ENCODE results near the gene PDZRN4. TPM values are rescaled to one million over a fixed set of nuclear protein-coding genes. Genes with fewer than 3 reads are reported as not detected.

Gene PDZRN4
- total RNA-seq, 1 experiment from 2014 or later = not detected

DNA sequence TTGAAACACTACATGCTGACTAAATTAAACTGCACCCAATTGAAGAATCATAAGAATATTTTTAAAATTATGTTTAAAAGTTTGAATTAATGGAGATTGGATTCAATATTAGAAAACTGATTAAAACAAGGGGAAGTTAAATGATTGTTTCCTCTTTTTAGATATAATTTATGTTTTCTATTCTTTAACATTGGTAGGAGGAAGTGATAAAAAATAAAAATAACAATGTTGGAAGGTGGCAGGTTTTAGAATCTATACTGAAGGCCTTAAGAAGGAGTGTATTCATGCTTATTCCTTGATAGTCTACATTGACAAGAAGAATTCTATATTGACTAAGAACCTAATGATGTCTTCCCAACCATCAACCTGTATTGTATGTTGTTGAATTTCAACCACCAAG lies 168.1 kb downstream of the PDZRN4 start:
- DNase-seq (ENCODE audit: low read depth) = no peak

DNA sequence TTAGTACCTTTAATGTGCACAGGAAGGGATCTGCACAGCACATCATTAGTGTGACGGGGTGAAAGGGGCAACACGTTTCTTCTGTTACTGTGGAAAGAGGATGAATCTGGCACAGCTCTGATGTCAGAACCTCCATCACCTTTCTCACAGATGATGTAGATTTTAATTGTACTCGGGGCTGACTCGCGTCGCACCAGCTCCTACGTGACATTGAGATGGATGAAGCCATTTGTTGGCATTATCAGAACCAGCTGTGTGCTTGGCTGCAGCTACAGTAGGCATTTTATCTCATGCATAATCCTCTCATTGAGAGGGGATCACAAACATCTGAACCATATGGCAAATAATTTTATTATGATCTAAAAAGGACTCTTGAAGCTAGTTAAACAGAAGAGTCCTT lies 173.6 kb downstream of the PDZRN4 start:
- DNase-seq (ENCODE audit: low read depth) = no peak

- no peak for DNase-seq (ENCODE audit: low read depth)
Observed at GRCh38 chr12:41362510-41362909, 174.4 kb downstream of the PDZRN4 start.

- DNase-seq (ENCODE audit: low read depth) = no peak
Observed at GRCh38 chr12:41362931-41363330, 174.8 kb downstream of the PDZRN4 start.

DNA sequence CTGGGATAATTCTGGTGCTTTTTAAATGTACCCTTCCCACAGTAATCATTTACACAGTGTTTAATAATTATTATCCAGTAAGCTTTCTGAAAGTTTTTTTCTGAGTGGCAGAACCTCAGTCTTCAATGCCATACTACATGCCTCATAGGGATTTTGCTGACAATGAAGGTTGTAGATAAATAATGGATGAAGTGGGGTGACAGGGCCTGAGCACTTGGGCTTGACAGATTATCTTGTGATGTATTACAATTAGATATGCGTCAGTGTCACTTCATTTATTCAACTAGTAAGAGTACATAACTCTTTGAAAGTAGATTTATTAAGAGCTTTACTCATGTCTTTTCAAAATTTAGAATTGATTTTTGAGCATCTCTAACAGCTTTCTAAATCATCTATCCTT lies 176.1 kb downstream of the PDZRN4 start:
- DNase-seq (ENCODE audit: low read depth) = no peak

- no peak for DNase-seq (ENCODE audit: low read depth)
Observed at GRCh38 chr12:41365653-41366171, 177.6 kb downstream of the PDZRN4 start.

- peak; percentile 8 for DNase-seq (ENCODE audit: low read depth)
Observed at GRCh38 chr12:41367726-41368405, 179.7 kb downstream of the PDZRN4 start.

- DNase-seq (ENCODE audit: low read depth) = no peak
Observed at GRCh38 chr12:41380878-41381277, 192.8 kb downstream of the PDZRN4 start.

GRCh38 chr12:41402801-41403200 lies 214.7 kb downstream of the PDZRN4 start:
- peak; percentile 4 for DNase-seq (ENCODE audit: low read depth)

DNA sequence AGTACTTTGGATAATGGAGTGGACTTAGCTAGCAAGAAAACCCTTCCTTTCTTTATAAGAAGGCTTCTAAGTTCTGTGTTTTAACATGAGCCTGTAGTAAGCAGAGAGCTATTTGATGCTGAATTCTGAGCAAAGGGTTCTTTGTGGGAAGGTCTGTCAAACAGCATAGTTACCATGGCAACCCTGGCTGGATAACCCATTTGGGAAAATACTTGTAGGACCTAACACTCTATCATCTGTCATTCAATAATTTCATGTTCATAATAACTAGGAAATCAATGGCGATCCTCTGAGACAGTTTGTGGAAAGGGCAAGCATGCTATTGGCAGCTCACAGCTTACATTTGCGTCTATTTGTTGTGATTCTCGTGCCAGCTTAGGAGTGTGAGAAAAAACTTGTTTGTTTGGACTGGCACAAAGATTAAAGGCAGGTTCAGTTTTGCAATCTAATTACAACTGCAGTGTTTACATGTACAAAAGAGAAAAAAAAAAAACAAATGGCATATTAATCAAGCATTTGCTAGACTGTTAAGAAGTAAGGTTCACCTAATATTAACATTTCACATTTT lies 219.2 kb downstream of the PDZRN4 start:
- DNase-seq (ENCODE audit: low read depth) = peak; percentile 13

- DNase-seq (ENCODE audit: low read depth) = peak; percentile 4
Observed at GRCh38 chr12:41409628-41410027, 221.5 kb downstream of the PDZRN4 start.

DNA sequence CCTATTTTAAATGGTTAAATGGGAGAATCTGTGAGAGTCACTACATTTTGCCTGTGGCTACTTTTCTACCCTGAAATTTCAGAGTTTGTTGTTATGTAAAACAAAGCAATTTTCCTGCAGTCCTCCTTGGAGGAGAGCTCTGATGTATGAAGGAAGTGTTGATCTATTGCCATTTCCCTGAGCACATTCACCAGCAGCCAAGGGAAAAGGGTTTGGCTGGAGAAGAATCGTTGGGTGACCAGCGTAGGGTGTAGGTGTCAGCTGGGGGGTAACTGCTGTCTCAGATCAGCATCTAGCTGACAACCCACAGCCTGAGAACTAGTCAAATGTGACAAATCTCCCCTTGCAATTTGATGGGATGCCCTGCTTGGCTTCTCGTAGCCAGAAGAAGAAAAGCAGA lies 230.5 kb downstream of the PDZRN4 start:
- DNase-seq (ENCODE audit: low read depth) = no peak

GRCh38 chr12:41419131-41419893 lies 231.2 kb downstream of the PDZRN4 start:
- DNase-seq (ENCODE audit: low read depth) = no peak

DNA sequence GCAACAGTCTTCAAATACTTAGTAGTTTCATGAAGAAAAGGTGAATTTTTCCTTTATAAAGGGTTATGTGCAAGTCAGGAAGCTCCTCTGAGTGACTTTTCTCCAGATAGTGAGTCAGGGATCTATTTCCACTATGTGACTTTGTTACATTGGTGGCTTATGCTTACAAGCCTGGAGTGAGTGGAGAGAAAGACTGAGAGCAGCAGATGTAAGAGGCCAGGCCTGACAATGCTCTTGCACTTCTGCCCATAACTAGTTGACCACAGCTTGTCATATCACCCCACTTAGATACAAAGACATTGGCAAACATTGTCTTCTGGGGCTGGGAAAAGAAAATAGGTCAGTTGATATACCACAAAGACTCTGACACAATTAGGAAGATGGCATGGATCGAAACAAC lies 236.5 kb downstream of the PDZRN4 start:
- no peak for DNase-seq (ENCODE audit: low read depth)

GRCh38 chr12:41433460-41433859 lies 245.3 kb downstream of the PDZRN4 start:
- no peak for DNase-seq (ENCODE audit: low read depth)

DNA sequence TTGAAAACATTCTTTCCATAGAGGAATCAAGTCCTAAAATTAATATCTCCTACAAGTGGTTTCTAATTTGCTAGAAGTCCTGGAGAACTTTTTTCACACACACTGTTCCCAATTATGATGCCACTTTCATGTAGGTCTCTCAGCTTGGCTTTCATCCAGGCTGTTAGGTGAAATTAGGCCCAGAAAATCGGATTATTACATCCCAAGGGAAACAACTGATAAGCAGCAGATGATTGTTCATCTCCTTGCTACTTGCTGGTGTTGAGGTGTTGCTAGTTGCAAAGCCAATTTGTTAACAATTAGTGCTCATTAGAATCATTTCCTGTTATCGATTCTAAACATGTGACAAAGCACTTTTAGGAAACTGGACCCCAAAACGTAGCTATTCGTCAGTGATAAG lies 248.0 kb downstream of the PDZRN4 start:
- DNase-seq (ENCODE audit: low read depth) = no peak

DNA sequence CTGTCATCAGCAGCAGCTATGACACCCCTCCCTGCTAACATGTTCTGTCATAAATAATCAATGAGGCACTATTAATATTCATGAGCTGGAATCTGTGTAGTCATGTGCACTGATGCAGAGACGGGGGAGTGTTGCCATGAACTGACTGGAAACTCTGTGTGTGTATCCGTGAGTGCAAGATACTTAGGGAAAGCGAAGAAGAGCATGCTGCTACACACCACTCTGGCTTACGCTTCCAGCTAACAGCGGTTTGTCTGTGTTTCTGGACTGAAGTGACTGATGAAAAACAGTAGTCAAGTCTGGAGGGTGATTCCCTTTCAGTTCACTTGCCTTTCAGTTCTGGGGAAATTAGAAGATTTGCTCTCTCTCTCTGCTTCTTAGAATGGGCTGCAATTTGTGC lies 249.4 kb downstream of the PDZRN4 start:
- peak; percentile 1 for DNase-seq (ENCODE audit: low read depth)

DNA sequence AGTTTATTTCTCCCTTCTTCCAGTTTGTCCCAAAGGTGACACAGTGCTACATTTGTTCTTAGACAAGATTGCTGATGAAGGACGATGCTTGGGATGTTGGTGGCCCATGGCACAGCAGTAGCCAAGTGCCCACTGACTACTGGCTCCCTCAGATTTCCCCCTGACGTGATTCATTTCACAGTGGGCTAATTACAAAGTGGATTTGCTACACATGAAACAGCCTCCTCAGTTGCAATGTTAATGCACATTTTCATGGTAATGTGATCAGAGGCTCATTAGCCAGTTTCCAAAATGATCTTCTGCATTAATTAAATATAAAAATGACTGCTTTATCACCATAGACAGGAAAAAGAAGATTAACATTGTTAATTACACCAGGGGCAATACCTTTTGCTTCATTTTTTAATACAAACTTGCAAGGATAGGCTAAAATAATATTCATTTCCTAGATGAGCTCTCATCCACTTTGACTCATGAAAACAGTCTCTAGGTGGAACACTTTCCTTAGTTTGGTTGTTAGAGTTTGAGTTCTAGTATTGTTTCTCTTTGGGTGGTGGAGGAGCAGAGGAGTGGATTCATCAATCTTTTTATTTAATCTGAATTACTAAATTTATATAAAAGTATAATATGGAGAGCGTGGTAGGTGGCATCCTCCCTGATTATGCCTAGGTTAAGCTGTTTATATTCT lies 250.9 kb downstream of the PDZRN4 start:
- DNase-seq (ENCODE audit: low read depth) = no peak

GRCh38 chr12:41439801-41440200 lies 251.7 kb downstream of the PDZRN4 start:
- DNase-seq (ENCODE audit: low read depth) = no peak

- no peak for DNase-seq (ENCODE audit: low read depth)
Observed at GRCh38 chr12:41441180-41441579, 253.1 kb downstream of the PDZRN4 start.

DNA sequence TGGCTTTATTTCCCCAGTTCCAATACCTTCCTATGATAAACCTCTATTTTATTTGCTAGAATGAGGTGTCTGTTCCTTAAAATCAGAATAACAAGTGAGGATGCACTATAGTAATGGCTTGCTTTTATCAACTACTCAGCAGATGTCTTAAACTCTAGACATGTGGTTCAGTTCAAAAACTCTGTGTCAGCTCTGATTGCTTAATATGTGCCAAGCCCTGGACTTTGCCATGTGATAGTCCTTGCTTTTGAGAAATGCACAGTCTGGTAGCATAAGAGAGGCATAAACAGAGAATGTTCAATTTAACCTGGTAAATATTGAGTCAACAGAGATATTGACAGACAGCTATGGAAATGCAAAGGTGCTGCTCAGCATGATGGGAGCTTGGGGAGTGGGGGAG lies 254.8 kb downstream of the PDZRN4 start:
- no peak for DNase-seq (ENCODE audit: low read depth)

DNA sequence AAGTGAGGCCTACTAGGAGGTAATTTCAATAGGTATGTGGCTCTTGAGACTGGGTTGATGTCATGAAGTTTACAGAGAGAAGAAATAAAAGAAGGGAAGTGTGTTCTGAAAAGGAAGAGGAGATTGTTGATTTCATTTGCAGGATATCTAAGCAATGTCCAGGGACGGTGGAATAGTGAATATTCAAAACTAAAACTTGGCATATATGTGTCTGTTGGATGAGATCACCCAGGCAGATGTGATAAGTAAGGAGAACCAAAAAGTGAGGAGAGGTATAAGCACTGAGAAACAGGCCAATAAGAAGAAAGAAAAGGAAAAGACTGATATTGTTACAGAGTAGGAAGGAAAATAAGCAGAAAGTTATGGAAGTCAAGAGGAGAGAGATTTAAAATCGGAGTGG lies 255.6 kb downstream of the PDZRN4 start:
- DNase-seq (ENCODE audit: low read depth) = no peak
